Activated CD4-positive, alpha-beta memory T cell treated with anti-CD3 and anti-CD28 coated beads, Interleukin-2, amount 10 ng/mL, durations not matched to agents 7 days and 5 days (primary cell): ENCODE data around the gene KAT6B. TPM values are rescaled to one million over a fixed set of nuclear protein-coding genes. Genes with fewer than 3 reads are reported as not detected.
"Not testable (repeated sequence)": the region's sequence is repeated elsewhere in the genome, so short reads cannot be mapped to it uniquely, and the experiment has no call there.

Experiments used
- CTCF ChIA-PET: fragments of 350-600 bp; sonication (Branson Sonifier 250); formaldehyde crosslinking; loops from one replicate; lab custom pipeline; 2021; ENCODE audit warnings: antibody characterized with exemption, inconsistent platforms; lab: Charles Lee
- POLR2A ChIA-PET: fragments of 350-600 bp; sonication (Branson Sonifier 250); formaldehyde crosslinking; loops from one replicate; lab custom pipeline; 2021; ENCODE audit warnings: antibody characterized with exemption; lab: Charles Lee
- DNase-seq: peaks from one replicate; pipeline ENCODE4 v3.0.0-alpha.2; 2020
- H3K27ac Mint-ChIP-seq: one replicate; pipeline ENCODE4 v1.8.0; 2021; ENCODE audit warnings: mild to moderate bottlenecking, mixed read lengths
- H3K27me3 Mint-ChIP-seq: one replicate; pipeline ENCODE4 v1.8.0; 2021; ENCODE audit warnings: mixed read lengths
- H3K36me3 Mint-ChIP-seq: one replicate; pipeline ENCODE4 v1.8.0; 2021; ENCODE audit warnings: low read depth, mixed read lengths
- H3K4me1 Mint-ChIP-seq: one replicate; pipeline ENCODE4 v1.8.0; 2021; ENCODE audit warnings: mixed read lengths
- H3K4me3 Mint-ChIP-seq: one replicate; pipeline ENCODE4 v1.8.0; 2021; ENCODE audit warnings: mild to moderate bottlenecking, mixed read lengths
- H3K9me3 Mint-ChIP-seq: one replicate; pipeline ENCODE4 v1.8.0; 2021; ENCODE audit warnings: mixed read lengths
- total RNA-seq, 2 experiments: library from RNA; stranded (reverse); gene quantifications; one replicate each; pipeline ENCODE4 v1.2.3, GENCODE V29; 2021

KAT6B gene
- 10 to 100 TPM; 20.2 to 21.8 TPM for total RNA-seq

DNA sequence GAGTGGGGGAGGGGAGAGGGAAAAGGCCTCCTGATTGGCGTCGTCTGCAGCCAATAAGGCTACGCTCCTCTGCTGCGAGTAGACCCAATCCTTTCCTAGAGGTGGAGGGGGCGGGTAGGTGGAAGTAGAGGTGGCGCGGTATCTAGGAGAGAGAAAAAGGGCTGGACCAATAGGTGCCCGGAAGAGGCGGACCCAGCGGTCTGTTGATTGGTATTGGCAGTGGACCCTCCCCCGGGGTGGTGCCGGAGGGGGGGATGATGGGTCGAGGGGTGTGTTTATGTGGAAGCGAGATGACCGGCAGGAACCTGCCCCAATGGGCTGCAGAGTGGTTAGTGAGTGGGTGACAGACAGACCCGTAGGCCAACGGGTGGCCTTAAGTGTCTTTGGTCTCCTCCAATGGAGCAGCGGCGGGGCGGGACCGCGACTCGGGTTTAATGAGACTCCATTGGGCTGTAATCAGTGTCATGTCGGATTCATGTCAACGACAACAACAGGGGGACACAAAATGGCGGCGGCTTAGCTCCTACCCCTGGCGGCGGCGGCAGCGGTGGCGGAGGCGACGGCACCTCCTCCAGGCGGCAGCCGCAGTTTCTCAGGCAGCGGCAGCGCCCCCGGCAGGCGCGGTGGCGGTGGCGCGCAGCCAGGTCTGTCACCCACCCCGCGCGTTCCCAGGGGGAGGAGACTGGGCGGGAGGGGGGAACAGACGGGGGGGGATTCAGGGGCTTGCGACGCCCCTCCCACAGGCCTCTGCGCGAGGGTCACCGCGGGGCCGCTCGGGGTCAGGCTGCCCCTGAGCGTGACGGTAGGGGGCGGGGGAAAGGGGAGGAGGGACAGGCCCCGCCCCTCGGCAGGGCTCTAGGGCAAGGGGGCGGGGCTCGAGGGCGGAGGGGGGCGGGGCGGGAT, at the start of gene KAT6B:
TSS of gene KAT6B (plus strand) at position 459 of the 903 bp plus-strand sequence. CDS start 16,258 bp downstream, outside the sequence.
- Mint-ChIP-seq H3K36me3 (peaks cover 5% of the 10 kb centered on the region), H3K27me3 (no peaks in the 10 kb centered on the region), H3K27ac (peak within 1 kb of the TSS; percentile 94), H3K9me3 (no peaks in the 10 kb centered on the region), H3K4me3 (peak within 1 kb of the TSS; percentile 81), H3K4me1 (peaks cover 51% of the 10 kb centered on the region)
- CTCF ChIA-PET = interaction anchor here (0.9 to 2.6 kb wide), 3 partner anchors 88 to 582 kb away, joined by 3 to 9 read pairs (median 8); no protein-coding TSS in a partner anchor
- POLR2A ChIA-PET = interaction anchor here (0.7 to 1.3 kb wide), 9 partner anchors 15 to 408 kb away, joined by 3 to 7 read pairs (median 3); partner anchors contain the start of genes COMTD1 and SAMD8
- DNase-seq = peak; percentile 100

DNA sequence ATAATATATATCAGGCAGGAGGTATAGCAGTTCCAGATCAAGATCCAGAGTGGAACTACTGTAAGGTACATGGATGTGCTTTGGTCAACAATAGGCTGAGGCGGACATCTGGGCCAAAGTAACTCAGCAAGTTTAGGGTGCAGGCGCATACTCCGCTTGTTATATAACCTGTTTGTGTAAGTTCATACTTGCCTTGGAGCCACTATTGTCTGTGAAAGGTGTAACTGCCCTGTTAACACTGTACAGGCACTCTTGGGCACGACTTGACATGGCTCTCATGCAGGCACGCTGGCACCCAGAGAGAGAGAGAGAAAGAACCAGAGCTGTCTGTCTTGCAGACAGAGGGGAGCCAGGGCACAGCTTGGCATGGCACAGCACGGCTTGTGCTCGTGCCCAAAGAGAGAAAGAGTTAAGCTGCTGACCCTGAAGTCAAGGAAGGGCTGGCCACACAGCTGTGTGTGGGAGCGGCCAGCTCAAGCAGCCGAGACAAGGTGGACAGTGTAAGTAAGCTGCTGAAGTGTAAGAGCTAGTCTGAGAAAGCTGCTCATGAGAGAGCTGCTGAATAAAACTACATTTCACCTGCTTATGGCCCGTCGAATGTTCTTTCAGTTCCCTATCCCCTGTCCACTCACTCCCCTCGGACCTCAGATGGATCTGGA, 47.8 kb upstream of the KAT6B start:
- Mint-ChIP-seq H3K27me3 (peaks cover 2% of the 10 kb centered on the region), H3K36me3 (no peaks in the 10 kb centered on the region), H3K4me3 (no peak overlapping the region), H3K9me3 (peaks cover 15% of the 10 kb centered on the region), H3K4me1 (no peaks in the 10 kb centered on the region), H3K27ac (no peak overlapping the region)
- POLR2A ChIA-PET = no interaction called here
- CTCF ChIA-PET = no interaction called here
- no peak for DNase-seq

DNA sequence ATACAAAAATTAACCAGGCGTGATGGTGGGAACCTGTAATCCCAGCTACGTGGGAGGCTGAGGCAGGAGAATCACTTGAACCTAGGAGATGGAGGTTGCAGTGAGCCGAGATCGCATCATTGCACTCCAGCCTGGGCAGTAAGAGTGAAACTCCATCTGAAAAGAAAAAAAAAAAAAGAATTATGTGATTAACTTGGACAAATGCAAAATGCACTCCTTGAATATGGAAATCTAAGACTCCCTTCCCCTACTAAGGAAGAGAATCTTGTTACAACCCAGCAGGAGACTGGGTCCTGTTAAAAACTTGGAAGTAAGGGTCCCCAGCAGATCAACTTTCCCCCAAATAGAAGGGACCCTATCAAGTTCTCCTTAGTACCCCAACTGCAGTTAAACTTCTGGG, 44.5 kb upstream of the KAT6B start:
- DNase-seq, H3K27me3 Mint-ChIP-seq, H3K4me3 Mint-ChIP-seq, H3K27ac Mint-ChIP-seq, POLR2A ChIA-PET, H3K36me3 Mint-ChIP-seq, CTCF ChIA-PET, H3K9me3 Mint-ChIP-seq, H3K4me1 Mint-ChIP-seq: not testable (repeated sequence)

DNA sequence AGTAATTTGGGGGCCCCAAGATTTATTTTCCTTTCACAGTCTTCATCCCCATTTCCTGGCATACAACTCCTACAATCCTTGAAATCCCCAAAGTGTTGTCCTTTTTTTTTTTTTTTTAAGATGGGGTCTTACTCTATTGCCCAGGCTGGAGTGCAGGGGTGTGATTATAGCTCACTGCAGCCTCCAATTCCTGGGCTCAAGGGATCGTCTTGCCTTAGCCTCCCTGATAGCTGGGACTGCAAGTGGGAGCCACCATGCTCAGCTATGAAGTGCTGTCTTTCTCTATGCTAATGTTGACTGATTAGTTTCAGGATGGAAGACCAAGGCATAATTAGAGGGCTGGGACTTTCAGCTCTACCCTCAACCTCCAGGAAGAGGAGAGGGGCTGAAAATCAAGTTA, 41.9 kb upstream of the KAT6B start:
- no peaks in the 10 kb centered on the region for H3K4me1 Mint-ChIP-seq
- no peaks in the 10 kb centered on the region for H3K9me3 Mint-ChIP-seq
- no peak overlapping the region for H3K27ac Mint-ChIP-seq
- POLR2A ChIA-PET = no interaction called here
- H3K36me3 Mint-ChIP-seq = no peaks in the 10 kb centered on the region
- CTCF ChIA-PET = no interaction called here
- H3K4me3 Mint-ChIP-seq = no peak overlapping the region
- H3K27me3 Mint-ChIP-seq = peaks cover 2% of the 10 kb centered on the region
- no peak for DNase-seq

DNA sequence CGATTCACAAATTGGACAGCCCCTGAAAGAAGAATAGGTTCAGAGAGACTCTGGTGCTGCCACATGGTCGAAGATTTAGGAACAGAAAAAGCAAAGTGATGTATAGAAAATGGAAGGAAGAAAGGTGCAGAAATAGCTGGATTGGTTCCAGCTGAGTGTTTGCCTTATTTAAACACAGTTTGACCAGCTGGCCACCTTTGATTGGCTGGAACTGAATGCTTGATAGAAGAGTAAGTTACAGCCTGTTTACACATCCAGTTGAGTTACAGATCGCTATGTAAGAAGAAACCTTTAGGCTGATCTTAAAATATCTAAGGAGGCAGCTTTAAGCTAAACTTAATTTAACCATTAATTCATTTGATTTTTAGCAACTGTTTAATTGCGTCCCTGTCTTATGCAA, 40.3 kb upstream of the KAT6B start:
- POLR2A ChIA-PET = no interaction called here
- CTCF ChIA-PET = no interaction called here
- Mint-ChIP-seq H3K27ac (no peak overlapping the region), H3K36me3 (no peaks in the 10 kb centered on the region), H3K27me3 (peaks cover 2% of the 10 kb centered on the region), H3K4me3 (no peak overlapping the region), H3K4me1 (no peaks in the 10 kb centered on the region), H3K9me3 (no peaks in the 10 kb centered on the region)
- DNase-seq = no peak

DNA sequence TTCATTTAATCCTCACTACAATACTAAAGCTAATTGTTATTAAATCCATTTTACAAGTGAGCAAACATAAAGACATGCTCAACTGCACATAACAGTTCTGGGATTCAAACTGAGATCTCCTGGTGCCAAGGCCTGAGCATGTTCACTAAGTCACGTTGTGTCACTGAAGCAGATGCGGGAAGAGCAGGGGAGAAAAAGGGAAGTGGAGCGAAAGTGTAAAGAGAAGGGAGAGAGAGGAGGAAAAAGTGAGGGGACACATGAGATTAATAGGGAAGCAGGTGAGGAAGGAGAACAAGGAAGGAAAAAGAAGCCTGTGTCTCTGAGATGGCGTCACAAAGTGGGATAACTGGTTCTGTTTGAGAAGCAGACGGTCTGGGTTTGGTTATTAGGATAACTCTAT, 38.9 kb upstream of the KAT6B start:
- Mint-ChIP-seq H3K27ac (no peak overlapping the region), H3K36me3 (no peaks in the 10 kb centered on the region), H3K4me3 (no peak overlapping the region), H3K27me3 (peaks cover 2% of the 10 kb centered on the region), H3K4me1 (no peaks in the 10 kb centered on the region), H3K9me3 (no peaks in the 10 kb centered on the region)
- ChIA-PET CTCF (no interaction called here), POLR2A (no interaction called here)
- DNase-seq = no peak

DNA sequence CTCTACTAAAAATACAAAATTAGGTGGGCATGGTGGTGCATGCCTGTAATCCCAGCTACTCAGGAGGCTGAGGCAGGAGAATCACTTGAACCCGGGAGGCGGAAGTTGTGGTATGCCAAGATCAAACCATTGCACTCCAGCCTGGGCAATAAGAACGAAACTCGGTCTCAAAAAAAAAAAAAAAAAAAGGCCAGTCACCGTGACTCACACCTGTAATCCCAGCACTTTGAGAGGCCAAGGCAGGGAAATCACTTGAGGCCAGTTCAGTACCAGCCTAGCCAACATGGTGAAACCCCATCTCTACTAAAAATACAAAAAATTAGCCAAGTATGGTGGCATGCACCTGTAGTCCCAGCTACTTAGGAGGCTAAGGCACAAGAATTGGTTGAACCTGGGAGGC, 34.4 kb upstream of the KAT6B start:
- H3K27me3 Mint-ChIP-seq, DNase-seq, H3K4me3 Mint-ChIP-seq, H3K9me3 Mint-ChIP-seq, H3K36me3 Mint-ChIP-seq, POLR2A ChIA-PET, H3K4me1 Mint-ChIP-seq, H3K27ac Mint-ChIP-seq: not testable (repeated sequence)
- CTCF ChIA-PET = interaction anchor here (0.7 kb wide), 1 partner anchor 11 kb away, joined by 5 read pairs; no protein-coding TSS in a partner anchor

DNA sequence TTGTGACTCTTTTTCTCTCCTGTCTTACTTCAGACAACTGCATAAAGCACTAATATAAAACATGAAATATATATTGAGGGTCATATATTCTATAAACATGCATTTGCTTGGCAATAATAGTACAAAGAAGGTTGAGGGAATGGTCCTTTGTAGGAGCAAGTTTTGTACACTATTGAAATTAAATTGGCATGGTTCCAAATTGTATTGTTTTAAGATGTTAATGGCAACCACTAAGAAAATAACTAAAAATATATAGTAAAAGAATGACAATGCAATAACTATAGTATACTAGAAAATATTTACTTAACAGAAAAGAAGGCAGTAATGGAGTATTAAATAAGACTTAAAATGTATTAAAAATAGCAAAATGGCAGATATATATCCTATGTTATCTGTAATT, 33.7 kb upstream of the KAT6B start:
- DNase-seq = no peak
- ChIA-PET CTCF (no interaction called here), POLR2A (no interaction called here)
- no peak overlapping the region for H3K4me3 Mint-ChIP-seq
- H3K27ac Mint-ChIP-seq = no peak overlapping the region
- no peaks in the 10 kb centered on the region for H3K9me3 Mint-ChIP-seq
- no peaks in the 10 kb centered on the region for H3K36me3 Mint-ChIP-seq
- H3K27me3 Mint-ChIP-seq = no peaks in the 10 kb centered on the region
- H3K4me1 Mint-ChIP-seq = peaks cover 5% of the 10 kb centered on the region

DNA sequence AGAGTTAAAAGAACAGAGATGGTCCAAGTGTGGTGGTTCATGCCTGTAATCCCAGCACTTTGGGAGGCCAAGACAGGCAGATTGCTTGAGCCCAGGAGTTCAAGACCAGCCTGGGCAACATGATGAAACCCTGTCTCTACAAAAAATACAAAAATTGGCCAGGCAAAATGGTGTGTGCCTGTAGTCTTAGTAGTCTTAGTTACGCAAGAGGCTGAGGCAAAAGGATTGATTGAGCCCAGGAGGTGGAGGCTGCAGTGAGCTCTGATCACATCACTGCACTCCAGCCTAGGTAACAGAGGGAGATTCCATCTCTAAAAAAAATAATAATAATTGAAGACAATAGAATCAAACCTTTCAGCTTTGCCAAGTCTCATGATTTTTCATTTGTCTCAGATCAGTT, 33.2 kb upstream of the KAT6B start:
- H3K36me3 Mint-ChIP-seq, H3K9me3 Mint-ChIP-seq, H3K27me3 Mint-ChIP-seq, CTCF ChIA-PET, H3K27ac Mint-ChIP-seq, H3K4me3 Mint-ChIP-seq, POLR2A ChIA-PET, H3K4me1 Mint-ChIP-seq, DNase-seq: not testable (repeated sequence)

DNA sequence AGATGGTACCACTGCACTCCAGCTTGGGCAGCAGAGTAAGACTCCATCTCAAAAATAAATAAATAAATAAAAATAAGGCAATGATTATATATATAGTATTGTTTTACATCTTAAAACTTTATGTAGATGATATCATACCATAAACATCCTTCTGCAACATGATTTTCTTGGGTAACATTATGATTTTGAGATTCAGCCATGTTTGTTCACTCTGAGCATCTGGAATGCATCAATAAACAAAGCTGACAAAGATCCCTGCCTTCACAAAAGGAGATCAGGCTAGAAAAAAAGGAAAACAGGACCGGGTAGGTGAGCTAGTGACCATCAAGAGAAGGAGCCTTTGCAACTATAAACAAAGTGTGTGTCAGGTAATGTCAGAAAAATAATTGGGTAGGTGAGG, 31.9 kb upstream of the KAT6B start:
- CTCF ChIA-PET = no interaction called here
- DNase-seq = no peak
- peaks cover 5% of the 10 kb centered on the region for H3K4me1 Mint-ChIP-seq
- no peaks in the 10 kb centered on the region for H3K9me3 Mint-ChIP-seq
- no peak overlapping the region for H3K27ac Mint-ChIP-seq
- no peaks in the 10 kb centered on the region for H3K36me3 Mint-ChIP-seq
- H3K4me3 Mint-ChIP-seq = no peak overlapping the region
- POLR2A ChIA-PET = no interaction called here
- H3K27me3 Mint-ChIP-seq = no peaks in the 10 kb centered on the region

DNA sequence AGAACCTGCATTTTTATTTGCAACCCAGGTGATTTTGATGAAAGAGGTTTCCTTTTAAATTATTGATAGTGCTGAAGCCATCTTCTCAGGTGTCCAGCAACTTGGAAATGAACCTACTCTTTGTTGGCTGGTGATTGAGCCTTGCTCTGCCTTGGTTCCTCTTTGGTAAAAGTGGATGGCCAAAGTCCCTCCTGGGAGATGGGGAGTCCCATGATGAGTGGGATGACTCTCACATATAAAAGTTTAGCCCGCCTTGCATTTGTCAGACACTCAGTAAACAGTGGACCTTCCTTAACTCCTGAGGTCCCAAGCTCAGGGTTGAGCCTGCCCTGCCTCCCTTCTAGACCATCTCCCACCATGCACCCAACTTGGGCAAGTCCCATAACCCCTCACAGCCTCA, 28.9 kb upstream of the KAT6B start:
- Mint-ChIP-seq H3K36me3 (peaks cover 2% of the 10 kb centered on the region), H3K9me3 (no peaks in the 10 kb centered on the region), H3K4me3 (no peak overlapping the region), H3K27ac (no peak overlapping the region), H3K4me1 (peaks cover 11% of the 10 kb centered on the region), H3K27me3 (no peaks in the 10 kb centered on the region)
- ChIA-PET POLR2A (no interaction called here), CTCF (no interaction called here)
- no peak for DNase-seq

DNA sequence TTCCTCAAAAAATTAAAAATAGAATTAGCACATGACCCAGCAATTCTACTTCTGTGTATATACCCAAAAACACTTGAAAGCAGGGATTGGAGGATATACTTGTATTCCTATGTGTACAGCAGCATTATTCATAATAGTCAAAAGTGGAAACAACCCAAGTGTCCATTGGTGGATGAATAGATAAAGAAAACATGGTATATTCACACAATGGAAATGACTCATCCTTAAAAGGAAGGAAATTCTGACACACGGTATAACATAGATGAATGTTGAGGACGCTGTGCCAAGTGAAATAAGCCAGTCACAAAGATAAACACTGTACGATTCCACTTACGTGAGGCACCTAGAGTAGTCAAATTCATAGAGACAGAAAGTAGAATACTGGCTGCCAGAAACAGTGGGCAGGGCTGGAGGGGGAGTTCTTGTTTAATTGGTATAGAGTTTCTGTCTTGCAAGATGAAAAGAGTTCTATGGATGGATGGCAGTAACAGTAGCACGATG, 26.6 kb upstream of the KAT6B start:
- peaks cover 2% of the 10 kb centered on the region for H3K36me3 Mint-ChIP-seq
- ChIA-PET POLR2A (no interaction called here), CTCF (no interaction called here)
- peaks cover 11% of the 10 kb centered on the region for H3K4me1 Mint-ChIP-seq
- DNase-seq = peak; percentile 22
- H3K27me3 Mint-ChIP-seq = no peaks in the 10 kb centered on the region
- H3K9me3 Mint-ChIP-seq = no peaks in the 10 kb centered on the region
- H3K4me3 Mint-ChIP-seq = peak overlapping the region; percentile 14
- no peak overlapping the region for H3K27ac Mint-ChIP-seq

DNA sequence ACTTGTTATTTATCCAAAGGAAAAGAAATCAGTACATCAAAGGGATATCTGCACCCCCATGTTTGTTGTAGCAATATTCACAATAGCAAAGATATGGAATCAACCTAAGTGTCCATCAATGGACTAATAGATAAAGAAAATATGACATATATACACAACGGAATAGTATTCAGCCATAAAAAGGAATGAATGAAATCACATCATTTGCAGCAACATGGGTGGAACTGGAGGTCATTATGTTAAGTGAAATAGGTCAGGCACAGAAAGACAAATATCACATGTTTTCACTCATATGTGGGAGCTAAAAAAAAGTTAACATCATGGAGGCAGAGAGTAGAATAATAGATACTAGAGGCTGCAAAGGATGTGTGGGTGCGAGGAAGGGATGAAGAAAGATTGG, 25.0 kb upstream of the KAT6B start:
- ChIA-PET CTCF (no interaction called here), POLR2A (no interaction called here)
- Mint-ChIP-seq H3K4me3 (no peak overlapping the region), H3K9me3 (no peaks in the 10 kb centered on the region), H3K4me1 (peaks cover 7% of the 10 kb centered on the region), H3K27ac (no peak overlapping the region), H3K27me3 (no peaks in the 10 kb centered on the region), H3K36me3 (peaks cover 2% of the 10 kb centered on the region)
- no peak for DNase-seq
